ENCODE results near the gene CRABP2. TPM values are rescaled to one million over a fixed set of nuclear protein-coding genes. Genes with fewer than 3 reads are reported as not detected.

The CRABP2 gene
- total RNA-seq, 1 experiment from 2014 or later, result 0.85 TPM

GRCh38 chr1:156692925-156693847 lies 12.2 kb downstream of the CRABP2 start:
- Histone ChIP-seq H3K4me1 (peaks cover 40% of the 10 kb centered on the region), H3K27ac (no peak overlapping the region), H3K9me3 (replicated peaks) (no peaks in the 10 kb centered on the region), H3K4me3 (no peak overlapping the region), H3K36me3 (no peaks in the 10 kb centered on the region), H3K27me3 (peaks cover 11% of the 10 kb centered on the region; the same call in 1 of the 2 replicates)
- peak; percentile 25 to 29 for DNase-seq

- no peaks in the 10 kb centered on the region for H3K36me3 ChIP-seq
- peaks cover 37% of the 10 kb centered on the region for H3K4me1 ChIP-seq
- no peak overlapping the region for H3K27ac ChIP-seq
Measured at GRCh38 chr1:156692441-156692924, 12.9 kb downstream of the CRABP2 start.

GRCh38 chr1:156691665-156692440 lies 13.5 kb downstream of the CRABP2 start:
- Histone ChIP-seq H3K9me3 (replicated peaks) (no peaks in the 10 kb centered on the region), H3K4me3 (no peak overlapping the region), H3K36me3 (no peaks in the 10 kb centered on the region), H3K4me1 (peaks cover 35% of the 10 kb centered on the region), H3K27me3 (peaks cover 11% of the 10 kb centered on the region; the same call in 1 of the 2 replicates), H3K27ac (no peak overlapping the region)
- DNase-seq, result peak; percentile 49 to 60

More at GRCh38 chr1:156692441-156692924, 12.9 kb downstream of the CRABP2 start:
- H3K27me3 ChIP-seq, result peaks cover 11% of the 10 kb centered on the region; the same call in 1 of the 2 replicates
- no peaks in the 10 kb centered on the region for H3K9me3 ChIP-seq (replicated peaks)
- DNase-seq, result no peak
- no peak overlapping the region for H3K4me3 ChIP-seq

GRCh38 chr1:156691191-156691590 lies 14.2 kb downstream of the CRABP2 start:
- Histone ChIP-seq H3K4me1 (peaks cover 35% of the 10 kb centered on the region), H3K9me3 (replicated peaks) (no peaks in the 10 kb centered on the region), H3K4me3 (no peak overlapping the region), H3K36me3 (no peaks in the 10 kb centered on the region), H3K27ac (no peak overlapping the region), H3K27me3 (peaks cover 11% of the 10 kb centered on the region; the same call in 1 of the 2 replicates)
- DNase-seq, result no peak

- no peak for DNase-seq
- peaks cover 35% of the 10 kb centered on the region for H3K4me1 ChIP-seq
- no peaks in the 10 kb centered on the region for H3K9me3 ChIP-seq (replicated peaks)
- H3K36me3 ChIP-seq, result no peaks in the 10 kb centered on the region
- H3K4me3 ChIP-seq, result no peak overlapping the region
- peaks cover 11% of the 10 kb centered on the region; the same call in 1 of the 2 replicates for H3K27me3 ChIP-seq
- no peak overlapping the region for H3K27ac ChIP-seq
Measured at GRCh38 chr1:156690675-156691036, 14.7 kb downstream of the CRABP2 start.

GRCh38 chr1:156689953-156690674 lies 15.3 kb downstream of the CRABP2 start:
- H3K27me3 ChIP-seq, result peaks cover 11% of the 10 kb centered on the region; the same call in 1 of the 2 replicates
- peak; percentile 28 to 41 for DNase-seq
- no peak overlapping the region for H3K27ac ChIP-seq
- H3K4me1 ChIP-seq, result peaks cover 35% of the 10 kb centered on the region
- H3K9me3 ChIP-seq (replicated peaks), result no peaks in the 10 kb centered on the region
- no peaks in the 10 kb centered on the region for H3K36me3 ChIP-seq
- no peak overlapping the region for H3K4me3 ChIP-seq

- H3K27ac ChIP-seq, result no peak overlapping the region
- no peaks in the 10 kb centered on the region for H3K36me3 ChIP-seq
- peak overlapping the region; percentile 4; the same call in 1 of the 2 replicates for H3K4me3 ChIP-seq
- H3K9me3 ChIP-seq (replicated peaks), result no peaks in the 10 kb centered on the region
- peaks cover 35% of the 10 kb centered on the region for H3K4me1 ChIP-seq
- peak; percentile 77 to 88 for DNase-seq
- peaks cover 15% of the 10 kb centered on the region; the same call in 1 of the 2 replicates for H3K27me3 ChIP-seq
Measured at GRCh38 chr1:156689035-156689952, 16.1 kb downstream of the CRABP2 start.

GRCh38 chr1:156684227-156684782 lies 21.1 kb downstream of the CRABP2 start:
- Histone ChIP-seq H3K27me3 (peaks cover 19% of the 10 kb centered on the region), H3K4me3 (no peak overlapping the region), H3K4me1 (no peaks in the 10 kb centered on the region; the same call in 1 of the 2 replicates), H3K9me3 (replicated peaks) (no peaks in the 10 kb centered on the region), H3K36me3 (no peaks in the 10 kb centered on the region), H3K27ac (no peak overlapping the region)
- DNase-seq, result no peak

GRCh38 chr1:156682166-156682890 lies 23.1 kb downstream of the CRABP2 start:
- Histone ChIP-seq H3K9me3 (replicated peaks) (no peaks in the 10 kb centered on the region), H3K27me3 (peaks cover 19% of the 10 kb centered on the region), H3K27ac (no peak overlapping the region), H3K4me1 (peaks cover 3% of the 10 kb centered on the region; the same call in 1 of the 2 replicates), H3K36me3 (no peaks in the 10 kb centered on the region), H3K4me3 (no peak overlapping the region)
- DNase-seq, result no peak

- Histone ChIP-seq H3K4me3 (no peak overlapping the region), H3K27me3 (peaks cover 19% of the 10 kb centered on the region), H3K27ac (no peak overlapping the region), H3K9me3 (replicated peaks) (no peaks in the 10 kb centered on the region), H3K4me1 (peaks cover 3% of the 10 kb centered on the region; the same call in 1 of the 2 replicates), H3K36me3 (no peaks in the 10 kb centered on the region)
- no peak for DNase-seq
Measured at GRCh38 chr1:156681196-156681960, 24.0 kb downstream of the CRABP2 start.

- H3K9me3 ChIP-seq (replicated peaks), result no peaks in the 10 kb centered on the region
- peaks cover 19% of the 10 kb centered on the region for H3K27me3 ChIP-seq
- H3K4me3 ChIP-seq, result no peak overlapping the region
Measured at GRCh38 chr1:156680056-156680455, 25.3 kb downstream of the CRABP2 start.

More at GRCh38 chr1:156680056-156680455, 25.3 kb downstream of the CRABP2 start:
- Histone ChIP-seq H3K4me1 (peaks cover 3% of the 10 kb centered on the region; the same call in 1 of the 2 replicates), H3K27ac (no peak overlapping the region), H3K36me3 (peaks cover 6% of the 10 kb centered on the region)
- DNase-seq, result no peak

Measured in SJCRH30 (cell line).